Fibroblast of the conjunctiva (primary cell): Measurements from ENCODE around the gene TK2.
"Not testable (repeated sequence)": the region's sequence is repeated elsewhere in the genome, so short reads cannot be mapped to it uniquely, and the experiment has no call there.

Experiments used
- DNase-seq: peaks from one replicate; pipeline ENCODE4 v3.0.0-alpha.2; 2010; ENCODE audit warnings: low read depth

The TK2 gene

GRCh38 chr16:66466636-66467035, 83.3 kb downstream of the TK2 start:
- not testable (repeated sequence) for DNase-seq

- DNase-seq, result not testable (repeated sequence)
Measured at GRCh38 chr16:66465946-66466345, 84.0 kb downstream of the TK2 start.

- DNase-seq, result no peak
Measured at GRCh38 chr16:66462912-66463311, 87.0 kb downstream of the TK2 start.

GRCh38 chr16:66460703-66461102, 89.2 kb downstream of the TK2 start:
- DNase-seq, result no peak

- no peak for DNase-seq
Measured at GRCh38 chr16:66459878-66460277, 90.0 kb downstream of the TK2 start.

GRCh38 chr16:66458853-66459252, 91.1 kb downstream of the TK2 start:
- no peak for DNase-seq

- no peak for DNase-seq
Measured at GRCh38 chr16:66458292-66458691, 91.6 kb downstream of the TK2 start.
